Stomach (tissue), 4 donors: ENCODE data around the gene MOB4.

Source experiments
- CTCF ChIP-seq, 7 experiments: fragments of 450-650 bp in 4 of 7; fragments of 200-600 bp in 3 of 7; sonication (generic) in 3 of 7; IDR thresholded peaks; one replicate each; pipeline ENCODE4 v1.5.1; 2016 to 2019; ENCODE audit warnings: antibody characterized with exemption in 7 of 7, control low read depth in 2 of 7, mild to moderate bottlenecking in 1 of 7
- POLR2A ChIP-seq, 4 donors: fragments of 450-650 bp; IDR thresholded peaks; one replicate each; pipeline ENCODE4 v1.6.1; 2016; ENCODE audit warnings: antibody characterized with exemption in 4 of 4, control low read depth in 2 of 4, mild to moderate bottlenecking in 1 of 4, moderate library complexity in 1 of 4
- POLR2AphosphoS5 ChIP-seq, 3 donors: sonication (generic); formaldehyde crosslinking; IDR thresholded peaks; one replicate each; pipeline ENCODE4 v1.6.1; 2016; ENCODE audit warnings: antibody characterized with exemption in 3 of 3

DNA sequence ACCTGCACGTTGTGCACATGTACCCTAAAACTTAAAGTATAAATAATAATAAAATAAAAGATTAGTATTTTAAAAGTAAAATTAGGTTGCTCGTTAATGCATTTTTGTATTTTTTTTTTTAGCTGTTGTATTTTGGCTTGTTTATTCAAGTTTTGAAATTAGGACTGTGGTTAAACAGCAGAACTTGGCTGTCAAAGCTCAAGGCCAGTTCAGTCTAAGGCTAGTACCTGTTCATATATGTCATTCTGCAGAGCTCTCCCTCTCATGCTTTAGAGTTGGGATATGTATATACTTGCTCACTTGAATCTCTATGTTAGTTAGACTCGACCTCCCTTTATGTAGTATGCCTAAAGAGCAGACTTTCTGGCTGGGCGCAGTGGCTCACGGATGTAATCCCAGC is 32.7 kb downstream of the MOB4 start:
- TF ChIP-seq CTCF (IDR thresholded peaks at IDR 0.05) (no peak), POLR2A (IDR thresholded peaks at IDR 0.05) (no peak), POLR2AphosphoS5 (IDR thresholded peaks at IDR 0.05) (no peak)
